Keratinocyte (primary cell): ENCODE results near the gene EPHA6. TPM values are rescaled to one million over a fixed set of nuclear protein-coding genes. Genes with fewer than 3 reads are reported as not detected.
"Not testable (repeated sequence)": the region's sequence is repeated elsewhere in the genome, so short reads cannot be mapped to it uniquely, and the experiment has no call there.

Experiments
- DNase-seq: peaks from one replicate; pipeline ENCODE4 v3.0.0-alpha.2; 2011; ENCODE audit warnings: low read depth, missing footprints, low spot score
- FAIRE-seq: peaks from 2 replicates; lab custom pipeline; 2011; peaks lifted over from hg19 to GRCh38; lab: Jason Lieb, UNC
- H2AFZ ChIP-seq: 2 replicates; pipeline ENCODE4 v1.6.0; 2012; ENCODE audit warnings: low read length, control low read depth, inconsistent platforms; ENCODE audit not compliant: control insufficient read depth
- H3K27ac ChIP-seq: 2 replicates; pipeline ENCODE4 v1.5.1; 2011; ENCODE audit warnings: low read length; ENCODE audit not compliant: control insufficient read depth, insufficient read depth
- H3K27me3 ChIP-seq: 3 replicates; pipeline ENCODE4 v1.6.0; 2011; ENCODE audit warnings: low read length; ENCODE audit not compliant: control insufficient read depth, insufficient read depth; ENCODE audit errors: extremely low read depth
- H3K36me3 ChIP-seq, 2 experiments: 2 replicates in 1 of 2; 3 replicates in 1 of 2; pipeline ENCODE4 v1.5.1; 2011; ENCODE audit warnings: low read length in 2 of 2, mild to moderate bottlenecking in 1 of 2; ENCODE audit not compliant: control insufficient read depth in 2 of 2, insufficient read depth in 2 of 2; ENCODE audit errors: extremely low read depth in 1 of 2
- H3K4me1 ChIP-seq: 3 replicates; pipeline ENCODE4 v1.5.1; 2011; ENCODE audit warnings: low read length; ENCODE audit not compliant: control insufficient read depth, insufficient read depth; ENCODE audit errors: extremely low read depth
- H3K4me2 ChIP-seq: 3 replicates; pipeline ENCODE4 v1.6.0; 2011; ENCODE audit warnings: low read depth, low read length; ENCODE audit not compliant: control insufficient read depth, insufficient read depth; ENCODE audit errors: extremely low read depth
- H3K4me3 ChIP-seq, 3 experiments: fragments of 200-600 bp in 1 of 3; sonication (generic) in 1 of 3; 2 replicates in 2 of 3; 3 replicates in 1 of 3; pipeline ENCODE4 v1.5.1; 2011 to 2016; ENCODE audit warnings: low read length in 3 of 3, mild to moderate bottlenecking in 3 of 3, control low read depth in 2 of 3, inconsistent platforms in 1 of 3, low read depth in 1 of 3, mixed read lengths in 1 of 3, mixed run types in 1 of 3, moderate library complexity in 1 of 3; ENCODE audit not compliant: control insufficient read depth in 2 of 3, insufficient read depth in 2 of 3; ENCODE audit errors: extremely low read depth in 1 of 3
- H3K79me2 ChIP-seq: 2 replicates; pipeline ENCODE4 v1.6.0; 2012; ENCODE audit warnings: low read length; ENCODE audit not compliant: control insufficient read depth, insufficient read depth
- H3K9ac ChIP-seq: 3 replicates; pipeline ENCODE4 v1.6.0; 2011; ENCODE audit warnings: low read length; ENCODE audit not compliant: control insufficient read depth, insufficient read depth; ENCODE audit errors: extremely low read depth
- H3K9me1 ChIP-seq: 3 replicates; pipeline ENCODE4 v1.6.0; 2011; ENCODE audit warnings: low read length; ENCODE audit not compliant: control insufficient read depth, insufficient read depth; ENCODE audit errors: extremely low read depth
- H3K9me3 ChIP-seq: 2 replicates; pipeline ENCODE4 v1.5.1; 2012; ENCODE audit warnings: low read depth, low read length; ENCODE audit not compliant: control insufficient read depth
- H4K20me1 ChIP-seq: 3 replicates; pipeline ENCODE4 v1.6.0; 2011; ENCODE audit warnings: low read length; ENCODE audit not compliant: control insufficient read depth, insufficient read depth; ENCODE audit errors: extremely low read depth
- EZH2 ChIP-seq: IDR thresholded peaks from one replicate; pipeline ENCODE4 v1.6.1; 2012; ENCODE audit warnings: inconsistent platforms, mild to moderate bottlenecking, low read length, moderate library complexity
- dilution Hi-C: fragments of 300-500 bp; cut with MboI; formaldehyde crosslinking; loops from one replicate; pipeline ENCODE4 v1.7.0; 2020; ENCODE audit warnings: low sequenced_read_pairs; ENCODE audit not compliant: extremely low pct_ligation_motif_present
- polyA plus RNA-seq, 5 experiments: library from polyadenylated mRNA; depleted of rRNA in 3 of 5; stranded (reverse) in 3 of 5; stranded (forward) in 1 of 5; unstranded in 1 of 5; fragments of >200 nt; gene quantifications; 1 replicate in 1 of 5; 2 replicates in 3 of 5; 3 replicates in 1 of 5; pipeline versions ENCODE4 v1.2.1 to v1.2.3, GENCODE V29; 2011 to 2012; ENCODE audit warnings: missing spikeins in 2 of 5, low read depth in 1 of 5, low replicate concordance in 1 of 5
- TF ChIP-seq, protein P1 (sequence below), 3 experiments: IDR thresholded peaks in 1 of 3; conservative IDR thresholded peaks in 1 of 3; optimal IDR thresholded peaks in 1 of 3; 2 replicates in 2 of 3; 3 replicates in 1 of 3; pipeline versions ENCODE3 to v1.5.1; 2011; ENCODE audit warnings: low read length in 3 of 3, mild to moderate bottlenecking in 3 of 3, moderate library complexity in 2 of 3, control low read depth in 1 of 3, inconsistent platforms in 1 of 3; ENCODE audit not compliant: insufficient read depth in 2 of 3; ENCODE audit errors: extremely low read depth in 1 of 3

Gene EPHA6
- polyA plus RNA-seq, 1 donor (not counting 4 experiments of a cell fraction or from before 2014, with no cell fraction given), result not detected

DNA sequence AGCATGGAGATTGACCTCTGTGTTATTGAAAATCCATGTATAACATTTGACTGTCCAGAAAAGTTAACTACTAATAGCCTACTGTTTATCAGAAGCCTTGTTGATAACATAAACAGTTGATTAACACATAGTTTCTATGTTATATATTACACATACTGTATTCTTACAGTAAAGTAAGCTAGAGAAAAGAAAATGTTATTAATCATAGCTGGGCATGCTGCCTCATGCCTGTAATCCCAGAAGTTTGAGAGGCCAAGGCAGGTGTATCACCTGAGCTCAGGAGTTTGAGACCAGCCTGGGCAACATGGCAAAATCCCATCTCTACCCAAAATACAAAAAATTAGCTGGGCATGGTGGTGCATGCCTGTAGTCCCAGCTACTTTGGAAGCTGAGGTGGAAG lies 163.3 kb downstream of the EPHA6 start:
- H3K27ac ChIP-seq, result no peak overlapping the region
- DNase-seq (no peak), FAIRE-seq (no peak)
- no peak overlapping the region for H3K4me2 ChIP-seq
- H3K9ac ChIP-seq, result no peak overlapping the region
- H3K79me2 ChIP-seq, result no peaks in the 10 kb centered on the region
- no peaks in the 10 kb centered on the region for H4K20me1 ChIP-seq
- no peaks in the 10 kb centered on the region for H3K27me3 ChIP-seq
- H3K9me3 ChIP-seq, result no peaks in the 10 kb centered on the region
- H3K4me3 ChIP-seq, result no peak overlapping the region
- H3K36me3 ChIP-seq, result no peaks in the 10 kb centered on the region
- H2AFZ ChIP-seq, result no peak overlapping the region
- H3K4me1 ChIP-seq, result no peaks in the 10 kb centered on the region
- TF ChIP-seq, protein P1, sequence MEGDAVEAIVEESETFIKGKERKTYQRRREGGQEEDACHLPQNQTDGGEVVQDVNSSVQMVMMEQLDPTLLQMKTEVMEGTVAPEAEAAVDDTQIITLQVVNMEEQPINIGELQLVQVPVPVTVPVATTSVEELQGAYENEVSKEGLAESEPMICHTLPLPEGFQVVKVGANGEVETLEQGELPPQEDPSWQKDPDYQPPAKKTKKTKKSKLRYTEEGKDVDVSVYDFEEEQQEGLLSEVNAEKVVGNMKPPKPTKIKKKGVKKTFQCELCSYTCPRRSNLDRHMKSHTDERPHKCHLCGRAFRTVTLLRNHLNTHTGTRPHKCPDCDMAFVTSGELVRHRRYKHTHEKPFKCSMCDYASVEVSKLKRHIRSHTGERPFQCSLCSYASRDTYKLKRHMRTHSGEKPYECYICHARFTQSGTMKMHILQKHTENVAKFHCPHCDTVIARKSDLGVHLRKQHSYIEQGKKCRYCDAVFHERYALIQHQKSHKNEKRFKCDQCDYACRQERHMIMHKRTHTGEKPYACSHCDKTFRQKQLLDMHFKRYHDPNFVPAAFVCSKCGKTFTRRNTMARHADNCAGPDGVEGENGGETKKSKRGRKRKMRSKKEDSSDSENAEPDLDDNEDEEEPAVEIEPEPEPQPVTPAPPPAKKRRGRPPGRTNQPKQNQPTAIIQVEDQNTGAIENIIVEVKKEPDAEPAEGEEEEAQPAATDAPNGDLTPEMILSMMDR (optimal IDR thresholded peaks at IDR 0.05 in 1 of 3, IDR thresholded peaks at IDR 0.05 in 1 of 3, conservative IDR thresholded peaks at IDR 0.05 in 1 of 3; ENCODE audit: extremely low read depth in 1 of 3, insufficient read depth in 2 of 3, low read length in 3 of 3), result no peak
- no peak for TF ChIP-seq EZH2
- H3K9me1 ChIP-seq, result no peaks in the 10 kb centered on the region
- dilution Hi-C loops, result no loop called here

DNA sequence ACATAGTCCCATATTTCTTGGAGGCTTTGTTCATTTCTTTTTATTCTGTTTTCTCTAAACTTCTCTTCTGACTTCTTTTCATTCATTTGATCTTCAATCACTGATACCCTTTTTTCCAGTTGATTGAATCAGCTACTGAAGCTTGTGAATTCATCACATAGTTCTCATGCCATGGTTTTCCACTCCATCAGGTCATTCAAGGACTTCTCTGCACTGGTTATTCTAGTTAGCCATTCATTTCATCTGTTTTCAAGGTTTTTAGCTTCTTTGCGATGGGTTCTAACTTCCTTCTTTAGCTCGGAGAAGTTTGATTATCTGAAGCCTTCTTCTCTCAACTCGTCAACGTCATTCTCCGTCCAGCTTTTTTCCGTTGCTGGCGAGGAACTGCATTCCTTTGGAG lies 169.3 kb downstream of the EPHA6 start:
- H3K9me3 ChIP-seq, H3K4me2 ChIP-seq, dilution Hi-C loops, H3K4me3 ChIP-seq, H3K9me1 ChIP-seq, FAIRE-seq, H3K79me2 ChIP-seq, H2AFZ ChIP-seq, H4K20me1 ChIP-seq, H3K9ac ChIP-seq, H3K27me3 ChIP-seq, H3K27ac ChIP-seq, H3K4me1 ChIP-seq, DNase-seq, H3K36me3 ChIP-seq: not testable (repeated sequence)

DNA sequence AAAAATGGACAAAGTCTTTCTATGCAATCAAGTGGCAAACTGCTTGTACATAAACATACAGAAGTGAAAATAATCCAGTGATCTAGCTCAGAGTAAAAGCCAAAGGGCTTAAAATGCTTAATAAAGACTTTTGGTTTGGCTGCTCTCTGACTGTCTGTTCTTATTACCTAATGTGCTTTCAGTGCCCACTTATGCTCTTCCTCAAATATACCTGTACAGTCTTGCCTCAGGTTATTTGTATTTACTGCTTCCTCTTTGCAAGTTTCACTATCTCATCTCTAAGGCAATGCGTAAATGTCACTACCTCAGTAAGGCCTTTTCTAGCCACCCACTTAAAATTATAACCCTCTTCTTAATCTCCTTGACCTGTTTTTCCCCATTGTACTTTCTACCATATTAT lies 171.8 kb downstream of the EPHA6 start:
- H4K20me1 ChIP-seq, result no peaks in the 10 kb centered on the region
- TF ChIP-seq EZH2, result no peak
- TF ChIP-seq, protein P1 (optimal IDR thresholded peaks at IDR 0.05 in 1 of 3, IDR thresholded peaks at IDR 0.05 in 1 of 3, conservative IDR thresholded peaks at IDR 0.05 in 1 of 3; ENCODE audit: extremely low read depth in 1 of 3, insufficient read depth in 2 of 3, low read length in 3 of 3), result no peak
- H3K79me2 ChIP-seq, result no peaks in the 10 kb centered on the region
- H3K9me3 ChIP-seq, result no peaks in the 10 kb centered on the region
- no peak overlapping the region for H3K4me2 ChIP-seq
- H3K9ac ChIP-seq, result no peak overlapping the region
- FAIRE-seq (no peak), DNase-seq (no peak)
- no peaks in the 10 kb centered on the region for H3K9me1 ChIP-seq
- H3K27me3 ChIP-seq, result no peaks in the 10 kb centered on the region
- dilution Hi-C loops, result no loop called here
- H2AFZ ChIP-seq, result no peak overlapping the region
- H3K4me3 ChIP-seq, result no peak overlapping the region
- H3K36me3 ChIP-seq, result no peaks in the 10 kb centered on the region
- no peaks in the 10 kb centered on the region for H3K4me1 ChIP-seq
- H3K27ac ChIP-seq, result no peak overlapping the region
